ENCODE data around the gene CAB39. TPM values are rescaled to one million over a fixed set of nuclear protein-coding genes. Genes with fewer than 3 reads are reported as not detected.

CAB39 gene
- total and polyA plus RNA-seq, 2 donors from 2014 or later, result 39.1 to 77.6 TPM

- intact Hi-C loops (cut with DNase I), result no loop called here
- TF ChIP-seq CTCF (IDR thresholded peaks at IDR 0.05; ENCODE audit: borderline replicate concordance, extremely low read depth, insufficient read depth), result no peak
- Histone ChIP-seq H3K4me1 (ENCODE audit: control insufficient read depth in 2 of 3, insufficient read depth in 2 of 3, low read depth in 1 of 3, low read length in 3 of 3) (peaks cover 3 to 32% (median 23%) of the 10 kb centered on the region in 3 donors), H3K9ac (ENCODE audit: low read length in 3 of 3) (no peak overlapping the region), H3K9me3 (ENCODE audit: control insufficient read depth in 2 of 3, insufficient read depth in 1 of 3, low read length in 3 of 3) (no peaks in the 10 kb centered on the region), H3K36me3 (ENCODE audit: control insufficient read depth in 2 of 3, insufficient read depth in 3 of 3, low read length in 3 of 3) (no peaks in the 10 kb centered on the region), H3K4me3 (ENCODE audit: low read length in 3 of 3) (no peak overlapping the region), H3K27ac (ENCODE audit: low read depth in 2 of 2, low read length in 2 of 2) (no peak overlapping the region), H3K27me3 (ENCODE audit: control insufficient read depth, insufficient read depth, low read length) (no peaks in the 10 kb centered on the region)
- FAIRE-seq, result no peak
- DNase-seq, result no peak
These were observed 27.3 kb downstream of the CAB39 start for GRCh38 chr2:230739961-230740360.

DNA sequence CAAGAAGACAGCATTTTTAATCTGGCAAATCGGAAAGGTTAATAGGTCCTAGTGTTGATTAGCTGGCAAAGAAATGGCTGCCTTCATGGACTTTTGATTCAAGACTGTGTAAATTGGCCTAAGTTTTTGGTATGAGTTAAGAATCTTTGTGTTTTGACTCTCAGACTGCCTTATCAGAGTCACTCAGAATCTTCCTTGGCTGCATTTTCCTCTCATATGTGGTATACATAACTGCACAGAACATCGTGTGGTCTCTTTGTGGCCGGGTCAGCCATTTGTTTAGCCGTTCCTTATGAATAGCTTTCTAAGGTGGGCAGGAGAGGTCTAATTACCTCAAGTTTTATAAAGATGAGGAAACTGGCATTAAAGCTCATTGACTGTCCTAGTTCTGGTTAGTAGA is 30.1 kb downstream of the CAB39 start:
- Histone ChIP-seq H3K9me3 (ENCODE audit: control insufficient read depth in 2 of 3, insufficient read depth in 1 of 3, low read length in 3 of 3) (no peaks in the 10 kb centered on the region), H3K4me3 (ENCODE audit: low read length in 3 of 3) (no peak overlapping the region), H3K27me3 (ENCODE audit: control insufficient read depth, insufficient read depth, low read length) (no peaks in the 10 kb centered on the region), H3K4me1 (ENCODE audit: control insufficient read depth in 2 of 3, insufficient read depth in 2 of 3, low read depth in 1 of 3, low read length in 3 of 3) (peaks cover 3 to 14% (median 10%) of the 10 kb centered on the region in 3 donors), H3K36me3 (ENCODE audit: control insufficient read depth in 2 of 3, insufficient read depth in 3 of 3, low read length in 3 of 3) (peaks cover 0 to 2% (median 0%) of the 10 kb centered on the region in 3 donors), H3K9ac (ENCODE audit: low read length in 3 of 3) (no peak overlapping the region), H3K27ac (ENCODE audit: low read depth in 2 of 2, low read length in 2 of 2) (no peak overlapping the region)
- intact Hi-C loops (cut with DNase I), result no loop called here
- no peak for DNase-seq
- FAIRE-seq, result no peak
- TF ChIP-seq CTCF (IDR thresholded peaks at IDR 0.05; ENCODE audit: borderline replicate concordance, extremely low read depth, insufficient read depth), result no peak

GRCh38 chr2:230746213-230746612 is 33.6 kb downstream of the CAB39 start:
- DNase-seq (no peak), FAIRE-seq (no peak)
- Histone ChIP-seq H3K27me3 (ENCODE audit: control insufficient read depth, insufficient read depth, low read length) (no peaks in the 10 kb centered on the region), H3K9me3 (ENCODE audit: control insufficient read depth in 2 of 3, insufficient read depth in 1 of 3, low read length in 3 of 3) (no peaks in the 10 kb centered on the region), H3K36me3 (ENCODE audit: control insufficient read depth in 2 of 3, insufficient read depth in 3 of 3, low read length in 3 of 3) (peaks cover 0 to 2% (median 0%) of the 10 kb centered on the region in 3 donors), H3K27ac (ENCODE audit: low read depth in 2 of 2, low read length in 2 of 2) (no peak overlapping the region), H3K4me3 (ENCODE audit: low read length in 3 of 3) (no peak overlapping the region), H3K9ac (ENCODE audit: low read length in 3 of 3) (no peak overlapping the region), H3K4me1 (ENCODE audit: control insufficient read depth in 2 of 3, insufficient read depth in 2 of 3, low read depth in 1 of 3, low read length in 3 of 3) (no peaks in the 10 kb centered on the region)
- TF ChIP-seq CTCF (IDR thresholded peaks at IDR 0.05; ENCODE audit: borderline replicate concordance, extremely low read depth, insufficient read depth), result no peak
- intact Hi-C loops (cut with DNase I), result no loop called here

- Histone ChIP-seq H3K4me1 (ENCODE audit: control insufficient read depth in 2 of 3, insufficient read depth in 2 of 3, low read depth in 1 of 3, low read length in 3 of 3) (no peaks in the 10 kb centered on the region), H3K4me3 (ENCODE audit: low read length in 3 of 3) (no peak overlapping the region), H3K27ac (ENCODE audit: low read depth in 2 of 2, low read length in 2 of 2) (no peak overlapping the region), H3K9me3 (ENCODE audit: control insufficient read depth in 2 of 3, insufficient read depth in 1 of 3, low read length in 3 of 3) (no peaks in the 10 kb centered on the region), H3K27me3 (ENCODE audit: control insufficient read depth, insufficient read depth, low read length) (no peaks in the 10 kb centered on the region), H3K9ac (ENCODE audit: low read length in 3 of 3) (no peak overlapping the region), H3K36me3 (ENCODE audit: control insufficient read depth in 2 of 3, insufficient read depth in 3 of 3, low read length in 3 of 3) (peaks cover 0 to 2% (median 0%) of the 10 kb centered on the region in 3 donors)
- no peak for TF ChIP-seq CTCF (IDR thresholded peaks at IDR 0.05; ENCODE audit: borderline replicate concordance, extremely low read depth, insufficient read depth)
- FAIRE-seq, result no peak
- DNase-seq, result no peak
- intact Hi-C loops (cut with DNase I), result no loop called here
These were observed 35.4 kb downstream of the CAB39 start for GRCh38 chr2:230748087-230748486.

Data from kidney (tissue), 14 donors.